GM19043 (cell line): ENCODE results near the gene RIPOR3.
"Not testable (repeated sequence)": the region's sequence is repeated elsewhere in the genome, so short reads cannot be mapped to it uniquely, and the experiment has no call there.

Experiments used
- ATAC-seq: cut with Tn5 transposase; IDR thresholded peaks from one replicate; pipeline ENCODE4 v1.9.1; 2021; ENCODE audit warnings: low read depth; ENCODE audit not compliant: unreplicated experiment

Gene RIPOR3

GRCh38 chr20:50680105-50680960 lies 11.0 kb downstream of the RIPOR3 start:
- no peak for ATAC-seq

GRCh38 chr20:50679753-50680104 lies 11.6 kb downstream of the RIPOR3 start:
- no peak for ATAC-seq

GRCh38 chr20:50678169-50678898 lies 13.0 kb downstream of the RIPOR3 start:
- no peak for ATAC-seq

- no peak for ATAC-seq
Measured at GRCh38 chr20:50676858-50677257, 14.5 kb downstream of the RIPOR3 start.

GRCh38 chr20:50676377-50676731 lies 15.0 kb downstream of the RIPOR3 start:
- ATAC-seq = not testable (repeated sequence)

- ATAC-seq = no peak
Measured at GRCh38 chr20:50675671-50676376, 15.5 kb downstream of the RIPOR3 start.

- ATAC-seq = no peak
Measured at GRCh38 chr20:50674138-50674825, 17.1 kb downstream of the RIPOR3 start.

- ATAC-seq = no peak
Measured at GRCh38 chr20:50673466-50674137, 17.7 kb downstream of the RIPOR3 start.

- no peak for ATAC-seq
Measured at GRCh38 chr20:50673146-50673465, 18.2 kb downstream of the RIPOR3 start.

GRCh38 chr20:50672400-50673145 lies 18.8 kb downstream of the RIPOR3 start:
- no peak for ATAC-seq

- ATAC-seq = no peak
Measured at GRCh38 chr20:50671626-50672025, 19.7 kb downstream of the RIPOR3 start.

- ATAC-seq = not testable (repeated sequence)
Measured at GRCh38 chr20:50671010-50671409, 20.3 kb downstream of the RIPOR3 start.

GRCh38 chr20:50670126-50670862 lies 21.0 kb downstream of the RIPOR3 start:
- no peak for ATAC-seq

GRCh38 chr20:50668798-50669197 lies 22.5 kb downstream of the RIPOR3 start:
- ATAC-seq = no peak

- ATAC-seq = no peak
Measured at GRCh38 chr20:50668326-50668725, 23.0 kb downstream of the RIPOR3 start.

- no peak for ATAC-seq
Measured at GRCh38 chr20:50666709-50667298, 24.5 kb downstream of the RIPOR3 start.

- no peak for ATAC-seq
Measured at GRCh38 chr20:50664254-50664653, 27.1 kb downstream of the RIPOR3 start.

- ATAC-seq = no peak
Measured at GRCh38 chr20:50663095-50663821, 28.1 kb downstream of the RIPOR3 start.
